TTC549 (cell line): ENCODE measurements around the gene CADPS2.
"Not testable (repeated sequence)": the region's sequence is repeated elsewhere in the genome, so short reads cannot be mapped to it uniquely, and the experiment has no call there.

Source experiments
- FAIRE-seq: peaks from 2 replicates; lab custom pipeline; 2012; peaks lifted over from hg19 to GRCh38; lab: Jason Lieb, UNC

The CADPS2 gene

GRCh38 chr7:122673951-122674350 lies 212.3 kb downstream of the CADPS2 start:
- no peak for FAIRE-seq

GRCh38 chr7:122672536-122672935 lies 213.7 kb downstream of the CADPS2 start:
- FAIRE-seq: no peak

GRCh38 chr7:122663733-122664132 lies 222.5 kb downstream of the CADPS2 start:
- FAIRE-seq: no peak

- no peak for FAIRE-seq
These were observed 227.4 kb downstream of the CADPS2 start for GRCh38 chr7:122658856-122659255.

- FAIRE-seq: no peak
These were observed 232.6 kb downstream of the CADPS2 start for GRCh38 chr7:122653685-122654084.

- no peak for FAIRE-seq
These were observed 233.4 kb downstream of the CADPS2 start for GRCh38 chr7:122652876-122653275.

- no peak for FAIRE-seq
These were observed 234.8 kb downstream of the CADPS2 start for GRCh38 chr7:122651451-122651850.

- no peak for FAIRE-seq
These were observed 243.0 kb downstream of the CADPS2 start for GRCh38 chr7:122643250-122643649.

- FAIRE-seq: no peak
These were observed 247.8 kb downstream of the CADPS2 start for GRCh38 chr7:122638459-122638858.

GRCh38 chr7:122637784-122638183 lies 248.5 kb downstream of the CADPS2 start:
- FAIRE-seq: no peak

GRCh38 chr7:122635481-122635880 lies 250.8 kb downstream of the CADPS2 start:
- FAIRE-seq: not testable (repeated sequence)

GRCh38 chr7:122633472-122633871 lies 252.8 kb downstream of the CADPS2 start:
- no peak for FAIRE-seq

GRCh38 chr7:122632238-122632637 lies 254.0 kb downstream of the CADPS2 start:
- FAIRE-seq: no peak

- no peak for FAIRE-seq
These were observed 256.8 kb downstream of the CADPS2 start for GRCh38 chr7:122629412-122629953.

GRCh38 chr7:122628651-122629411 lies 257.4 kb downstream of the CADPS2 start:
- no peak for FAIRE-seq

- no peak for FAIRE-seq
These were observed 259.5 kb downstream of the CADPS2 start for GRCh38 chr7:122626785-122627184.

GRCh38 chr7:122622682-122623081 lies 263.6 kb downstream of the CADPS2 start:
- no peak for FAIRE-seq

GRCh38 chr7:122619664-122620063 lies 266.6 kb downstream of the CADPS2 start:
- no peak for FAIRE-seq

GRCh38 chr7:122618585-122619189 lies 267.6 kb downstream of the CADPS2 start:
- no peak for FAIRE-seq

- FAIRE-seq: no peak
These were observed 269.3 kb downstream of the CADPS2 start for GRCh38 chr7:122616951-122617350.

GRCh38 chr7:122605929-122606328 lies 280.3 kb downstream of the CADPS2 start:
- FAIRE-seq: no peak

GRCh38 chr7:122604251-122604650 lies 282.0 kb downstream of the CADPS2 start:
- FAIRE-seq: no peak

- no peak for FAIRE-seq
These were observed 283.5 kb downstream of the CADPS2 start for GRCh38 chr7:122602800-122603199.

GRCh38 chr7:122600630-122601029 lies 285.6 kb downstream of the CADPS2 start:
- FAIRE-seq: no peak
